ENCODE data around the gene ADCY5. TPM values are rescaled to one million over a fixed set of nuclear protein-coding genes. Genes with fewer than 3 reads are reported as not detected.

ADCY5 gene
- total and polyA plus RNA-seq, 8 donors = 3.4 to 17.6 (median 14.2) TPM

DNA sequence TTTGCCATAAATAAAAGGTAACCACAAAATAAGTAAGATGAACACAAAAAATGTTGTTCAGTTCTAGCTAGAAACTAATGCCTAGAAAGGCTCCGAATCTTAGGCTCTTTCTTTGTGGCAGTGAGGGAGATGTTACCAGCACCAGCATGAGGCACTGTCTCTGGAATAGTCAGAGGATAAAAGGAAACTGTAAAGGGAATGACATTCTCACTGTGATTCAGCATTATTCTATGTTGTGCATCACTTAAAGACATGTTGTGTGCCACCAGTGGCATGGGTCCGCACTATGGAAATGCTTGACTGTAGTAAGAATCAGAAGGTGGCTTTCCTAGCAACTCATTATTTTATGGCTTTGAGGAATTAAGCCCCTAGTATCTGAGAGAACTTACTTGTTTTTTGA is 176.3 kb downstream of the ADCY5 start:
- no peaks in the 10 kb centered on the region for H3K27me3 ChIP-seq
- H3K27ac ChIP-seq = no peak overlapping the region
- no peak overlapping the region for H3K4me3 ChIP-seq
- intact Hi-C loops (cut with DNase I) = no loop called here
- TF ChIP-seq, protein P1, sequence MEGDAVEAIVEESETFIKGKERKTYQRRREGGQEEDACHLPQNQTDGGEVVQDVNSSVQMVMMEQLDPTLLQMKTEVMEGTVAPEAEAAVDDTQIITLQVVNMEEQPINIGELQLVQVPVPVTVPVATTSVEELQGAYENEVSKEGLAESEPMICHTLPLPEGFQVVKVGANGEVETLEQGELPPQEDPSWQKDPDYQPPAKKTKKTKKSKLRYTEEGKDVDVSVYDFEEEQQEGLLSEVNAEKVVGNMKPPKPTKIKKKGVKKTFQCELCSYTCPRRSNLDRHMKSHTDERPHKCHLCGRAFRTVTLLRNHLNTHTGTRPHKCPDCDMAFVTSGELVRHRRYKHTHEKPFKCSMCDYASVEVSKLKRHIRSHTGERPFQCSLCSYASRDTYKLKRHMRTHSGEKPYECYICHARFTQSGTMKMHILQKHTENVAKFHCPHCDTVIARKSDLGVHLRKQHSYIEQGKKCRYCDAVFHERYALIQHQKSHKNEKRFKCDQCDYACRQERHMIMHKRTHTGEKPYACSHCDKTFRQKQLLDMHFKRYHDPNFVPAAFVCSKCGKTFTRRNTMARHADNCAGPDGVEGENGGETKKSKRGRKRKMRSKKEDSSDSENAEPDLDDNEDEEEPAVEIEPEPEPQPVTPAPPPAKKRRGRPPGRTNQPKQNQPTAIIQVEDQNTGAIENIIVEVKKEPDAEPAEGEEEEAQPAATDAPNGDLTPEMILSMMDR (IDR thresholded peaks at IDR 0.05) = no peak
- no peaks in the 10 kb centered on the region for H3K4me1 ChIP-seq
- no peaks in the 10 kb centered on the region for H3K9me3 ChIP-seq
- peaks cover 0 to 7% of the 10 kb centered on the region in 2 donors for H3K36me3 ChIP-seq
- ATAC-seq (no peak), DNase-seq (no peak)

- DNase-seq (no peak), ATAC-seq (no peak)
- H3K4me1 ChIP-seq = no peaks in the 10 kb centered on the region
- H3K9me3 ChIP-seq = no peaks in the 10 kb centered on the region
- H3K27me3 ChIP-seq = no peaks in the 10 kb centered on the region
- H3K4me3 ChIP-seq = no peak overlapping the region
- peaks cover 0 to 7% of the 10 kb centered on the region in 2 donors for H3K36me3 ChIP-seq
- TF ChIP-seq, protein P1 (IDR thresholded peaks at IDR 0.05) = no peak
- intact Hi-C loops (cut with DNase I) = no loop called here
- H3K27ac ChIP-seq = no peak overlapping the region
Observed at GRCh38 chr3:123271466-123272159, 177.3 kb downstream of the ADCY5 start.

DNA sequence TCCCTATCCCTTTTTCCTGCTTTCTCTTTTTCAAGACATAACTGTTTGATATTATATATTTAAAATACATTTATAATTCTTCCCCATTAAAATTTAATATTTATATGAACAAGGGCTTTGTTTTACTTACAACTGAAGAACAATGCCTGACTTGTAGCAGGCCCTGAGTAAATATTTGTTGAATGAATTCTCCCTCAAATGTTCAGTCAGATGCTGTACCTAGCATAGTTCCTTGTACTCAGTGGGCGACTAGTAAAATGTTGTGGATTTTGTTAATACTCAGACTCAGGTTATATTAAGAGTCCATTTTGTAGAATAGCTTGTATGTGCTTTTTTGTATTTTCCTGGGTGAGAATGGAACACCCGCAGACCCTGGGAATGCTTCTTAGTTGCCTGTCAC is 178.1 kb downstream of the ADCY5 start:
- TF ChIP-seq, protein P1 (IDR thresholded peaks at IDR 0.05) = no peak
- intact Hi-C loops (cut with DNase I) = no loop called here

GRCh38 chr3:123267821-123268220 is 181.1 kb downstream of the ADCY5 start:
- Histone ChIP-seq H3K27ac (no peak overlapping the region), H3K4me1 (no peaks in the 10 kb centered on the region), H3K27me3 (no peaks in the 10 kb centered on the region), H3K36me3 (peaks cover 0 to 7% of the 10 kb centered on the region in 2 donors), H3K9me3 (no peaks in the 10 kb centered on the region), H3K4me3 (no peak overlapping the region)
- DNase-seq (no peak), ATAC-seq (no peak)
- intact Hi-C loops (cut with DNase I) = no loop called here
- TF ChIP-seq, protein P1 (IDR thresholded peaks at IDR 0.05) = no peak

More for the DNA sequence above, 178.1 kb downstream of the ADCY5 start:
- ATAC-seq (no peak), DNase-seq (no peak)
- Histone ChIP-seq H3K4me1 (no peaks in the 10 kb centered on the region), H3K27ac (no peak overlapping the region), H3K4me3 (no peak overlapping the region), H3K9me3 (no peaks in the 10 kb centered on the region), H3K27me3 (no peaks in the 10 kb centered on the region), H3K36me3 (peaks cover 0 to 7% of the 10 kb centered on the region in 2 donors)

GRCh38 chr3:123263941-123264340 is 184.9 kb downstream of the ADCY5 start:
- H3K4me1 ChIP-seq = no peaks in the 10 kb centered on the region
- DNase-seq (no peak), ATAC-seq (no peak)
- H3K4me3 ChIP-seq = no peak overlapping the region
- H3K27ac ChIP-seq = no peak overlapping the region
- no peaks in the 10 kb centered on the region for H3K36me3 ChIP-seq
- TF ChIP-seq, protein P1 (IDR thresholded peaks at IDR 0.05) = no peak
- no peaks in the 10 kb centered on the region for H3K9me3 ChIP-seq
- H3K27me3 ChIP-seq = no peaks in the 10 kb centered on the region
- intact Hi-C loops (cut with DNase I) = no loop called here
